Astrocyte of the spinal cord (primary cell): ENCODE results near the gene RERE.

Experiments used
- DNase-seq: peaks from one replicate; pipeline ENCODE4 v3.0.0; 2011; ENCODE audit warnings: low read depth, low spot score
- H3K4me3 ChIP-seq: 2 replicates; pipeline ENCODE4 v1.5.1; 2011; ENCODE audit warnings: low read depth, mild to moderate bottlenecking, low read length, moderate library complexity
- CTCF ChIP-seq: IDR thresholded peaks from 2 replicates; pipeline ENCODE4 v1.5.1; 2012; ENCODE audit warnings: low read depth, mild to moderate bottlenecking, low read length, inconsistent platforms
- in situ Hi-C: cut with HindIII; loops from 2 replicates; pipeline ENCODE4 v1.10.0; 2017; ENCODE audit warnings: low sequenced_read_pairs

RERE gene

GRCh38 chr1:8562222-8562621, 255.2 kb downstream of the RERE start:
- no peak overlapping the region for H3K4me3 ChIP-seq
- DNase-seq: no peak
- no peak for TF ChIP-seq CTCF
- in situ Hi-C loops: no loop called here

GRCh38 chr1:8560611-8561544, 256.6 kb downstream of the RERE start:
- in situ Hi-C loops: no loop called here
- peak; percentile 53 for DNase-seq
- no peak overlapping the region for H3K4me3 ChIP-seq
- TF ChIP-seq CTCF: peak; percentile 86

GRCh38 chr1:8560035-8560434, 257.4 kb downstream of the RERE start:
- DNase-seq: no peak
- no peak overlapping the region for H3K4me3 ChIP-seq
- in situ Hi-C loops: no loop called here
- TF ChIP-seq CTCF: no peak

GRCh38 chr1:8555582-8555981, 261.9 kb downstream of the RERE start:
- TF ChIP-seq CTCF: no peak
- in situ Hi-C loops: no loop called here
- DNase-seq: no peak
- no peak overlapping the region for H3K4me3 ChIP-seq

GRCh38 chr1:8554956-8555534, 262.4 kb downstream of the RERE start:
- H3K4me3 ChIP-seq: no peak overlapping the region
- in situ Hi-C loops: no loop called here
- DNase-seq: peak; percentile 53
- TF ChIP-seq CTCF: no peak

GRCh38 chr1:8552820-8553397, 264.5 kb downstream of the RERE start:
- H3K4me3 ChIP-seq: no peak overlapping the region
- no peak for TF ChIP-seq CTCF
- DNase-seq: no peak
- in situ Hi-C loops: no loop called here
